H9 (cell line): ENCODE results near the gene ICE2. TPM values are rescaled to one million over a fixed set of nuclear protein-coding genes. Genes with fewer than 3 reads are reported as not detected.

Source experiments
- DNase-seq: peaks from one replicate; pipeline ENCODE4 v3.0.0-alpha.2; 2017
- H2AFZ ChIP-seq: one replicate; pipeline ENCODE4 v1.6.1; 2013; ENCODE audit warnings: mild to moderate bottlenecking, low read length, control low read depth, moderate library complexity
- H2AK5ac ChIP-seq: 2 replicates; pipeline ENCODE4 v1.6.1; 2013; ENCODE audit warnings: low read length, control low read depth, mixed read lengths; ENCODE audit not compliant: insufficient read length
- H2BK120ac ChIP-seq: one replicate; pipeline ENCODE4 v1.6.1; 2013; ENCODE audit warnings: low read depth, mild to moderate bottlenecking, low read length, control low read depth, inconsistent platforms; ENCODE audit not compliant: poor library complexity, severe bottlenecking
- H2BK12ac ChIP-seq: 2 replicates; pipeline ENCODE4 v1.6.1; 2013; ENCODE audit warnings: low read length, control low read depth, mixed read lengths, low read depth; ENCODE audit not compliant: insufficient read length
- H2BK15ac ChIP-seq: 2 replicates; pipeline ENCODE4 v1.6.1; 2013; ENCODE audit warnings: low read depth, low read length, control low read depth
- H2BK20ac ChIP-seq: one replicate; pipeline ENCODE4 v1.6.1; 2013; ENCODE audit warnings: low read depth, mild to moderate bottlenecking, low read length, control low read depth, inconsistent platforms; ENCODE audit not compliant: poor library complexity, severe bottlenecking
- H2BK5ac ChIP-seq: 2 replicates; pipeline ENCODE4 v1.6.1; 2013; ENCODE audit warnings: low read length, control low read depth, mixed read lengths; ENCODE audit not compliant: insufficient read length
- H3K14ac ChIP-seq: 2 replicates; pipeline ENCODE4 v1.6.1; 2013; ENCODE audit warnings: low read length, control low read depth; ENCODE audit not compliant: insufficient read depth
- H3K18ac ChIP-seq: 2 replicates; pipeline ENCODE4 v1.6.1; 2013; ENCODE audit warnings: low read depth, mild to moderate bottlenecking, mixed read lengths, low read length, control low read depth; ENCODE audit not compliant: insufficient read length
- H3K23ac ChIP-seq: 2 replicates; pipeline ENCODE4 v1.6.1; 2013; ENCODE audit warnings: low read length, control low read depth, mixed read lengths, low read depth; ENCODE audit not compliant: insufficient read length
- H3K23me2 ChIP-seq: 2 replicates; pipeline ENCODE4 v1.6.1; 2013; ENCODE audit warnings: low read depth, mild to moderate bottlenecking, mixed read lengths, low read length, control low read depth; ENCODE audit not compliant: insufficient read length, poor library complexity, severe bottlenecking
- H3K27ac ChIP-seq: 2 replicates; pipeline ENCODE4 v1.5.1; 2013; ENCODE audit warnings: low read length, control low read depth, mixed read lengths, low read depth; ENCODE audit not compliant: insufficient read length
- H3K27me3 ChIP-seq: 2 replicates; pipeline ENCODE4 v1.6.1; 2013; ENCODE audit warnings: low read length, control low read depth, inconsistent platforms; ENCODE audit not compliant: insufficient read depth
- H3K4ac ChIP-seq: 2 replicates; pipeline ENCODE4 v1.6.1; 2013; ENCODE audit warnings: low read depth, mild to moderate bottlenecking, control low read depth, inconsistent platforms, low read length, moderate library complexity
- H3K4me1 ChIP-seq: 2 replicates; pipeline ENCODE4 v1.6.1; 2013; ENCODE audit warnings: low read length, control low read depth, inconsistent platforms; ENCODE audit not compliant: insufficient read depth
- H3K4me2 ChIP-seq: 2 replicates; pipeline ENCODE4 v1.6.1; 2013; ENCODE audit warnings: low read length, control low read depth, mixed read lengths; ENCODE audit not compliant: insufficient read length, insufficient read depth
- H3K56ac ChIP-seq: 2 replicates; pipeline ENCODE4 v1.6.1; 2013; ENCODE audit warnings: low read depth, mild to moderate bottlenecking, mixed read lengths, low read length, control low read depth; ENCODE audit not compliant: insufficient read length
- H3K79me1 ChIP-seq: 2 replicates; pipeline ENCODE4 v1.6.1; 2013; ENCODE audit warnings: low read depth, mild to moderate bottlenecking, moderate library complexity, low read length, control low read depth, inconsistent platforms; ENCODE audit not compliant: insufficient read depth, poor library complexity, severe bottlenecking
- H3K79me2 ChIP-seq: 2 replicates; pipeline ENCODE4 v1.6.1; 2013; ENCODE audit warnings: low read length, control low read depth, inconsistent platforms; ENCODE audit not compliant: insufficient read depth
- H3K9ac ChIP-seq: 2 replicates; pipeline ENCODE4 v1.6.1; 2013; ENCODE audit warnings: low read length, control low read depth, mixed read lengths; ENCODE audit not compliant: insufficient read length; ENCODE audit errors: extremely low read depth
- H3K9me3 ChIP-seq: one replicate; pipeline ENCODE4 v1.6.1; 2013; ENCODE audit warnings: low read depth, low read length, inconsistent platforms; ENCODE audit not compliant: control insufficient read depth
- H3T11ph ChIP-seq: one replicate; pipeline ENCODE4 v1.6.1; 2013; ENCODE audit warnings: mild to moderate bottlenecking, low read length, control low read depth, inconsistent platforms
- H4K20me1 ChIP-seq: one replicate; pipeline ENCODE4 v1.6.1; 2013; ENCODE audit not compliant: control insufficient read depth, insufficient read length, insufficient read depth
- H4K5ac ChIP-seq: 2 replicates; pipeline ENCODE4 v1.6.1; 2013; ENCODE audit warnings: low read depth, mild to moderate bottlenecking, mixed read lengths, low read length, control low read depth; ENCODE audit not compliant: insufficient read length
- H4K8ac ChIP-seq: replicated peaks from 2 replicates; pipeline ENCODE4 v1.6.1; 2013; ENCODE audit warnings: low read length, control low read depth, mixed read lengths, low read depth; ENCODE audit not compliant: insufficient read length
- H4K91ac ChIP-seq: 2 replicates; pipeline ENCODE4 v1.6.1; 2013; ENCODE audit warnings: low read depth, mild to moderate bottlenecking, moderate library complexity, mixed read lengths, low read length, control low read depth; ENCODE audit not compliant: insufficient read length
- H3K27ac Mint-ChIP-seq, 3 experiments: 2 replicates in 2 of 3; 3 replicates in 1 of 3; pipeline ENCODE4 v1.8.0; 2020 to 2021; ENCODE audit warnings: mixed read lengths in 3 of 3, mild to moderate bottlenecking in 1 of 3, moderate library complexity in 1 of 3
- H3K27me3 Mint-ChIP-seq: 2 replicates; pipeline ENCODE4 v1.8.0; 2021; ENCODE audit warnings: low read depth, mild to moderate bottlenecking, moderate library complexity, mixed read lengths
- H3K36me3 Mint-ChIP-seq, 3 experiments: 2 replicates in 2 of 3; 3 replicates in 1 of 3; pipeline ENCODE4 v1.8.0; 2020 to 2021; ENCODE audit warnings: low read depth in 3 of 3, mixed read lengths in 3 of 3; ENCODE audit not compliant: insufficient read depth in 1 of 3
- H3K4me1 Mint-ChIP-seq, 2 experiments: 2 replicates each; pipeline ENCODE4 v1.8.0; 2020; ENCODE audit warnings: mixed read lengths in 2 of 2
- H3K4me3 Mint-ChIP-seq, 2 experiments: 2 replicates in 1 of 2; 3 replicates in 1 of 2; pipeline ENCODE4 v1.8.0; 2020 to 2021; ENCODE audit warnings: mild to moderate bottlenecking in 2 of 2, mixed read lengths in 2 of 2, moderate library complexity in 1 of 2
- H3K9me3 Mint-ChIP-seq, 2 experiments: 2 replicates in 1 of 2; 3 replicates in 1 of 2; pipeline ENCODE4 v1.8.0; 2020; ENCODE audit warnings: mild to moderate bottlenecking in 2 of 2, mixed read lengths in 2 of 2, moderate library complexity in 1 of 2
- CTCF ChIP-seq: fragments of 200-600 bp; sonication (generic); conservative IDR thresholded peaks from 3 replicates; pipeline ENCODE4 v1.8.0; 2021; ENCODE audit warnings: antibody characterized with exemption, mild to moderate bottlenecking
- WGBS: extraction: QIAGEN DNeasy Blood & Tissue Kit; methylation state at CpG from one replicate; pipeline ENCODE4 v1.1.7; 2013; ENCODE audit warnings: missing lambda C conversion rate, low lambda C conversion rate, mixed read lengths; ENCODE audit not compliant: insufficient read length; ENCODE audit errors: extremely low coverage; 5-methylcytosine and 5-hydroxymethylcytosine counted together
- total RNA-seq: library from RNA; stranded (reverse); gene quantifications from 2 replicates; pipeline ENCODE4 v1.2.1, GENCODE V29; 2021

Gene ICE2
- total RNA-seq, 1 experiment from 2014 or later: 76.3 TPM

- Histone ChIP-seq H3K27ac (no peak overlapping the region), H3K9ac (no peak overlapping the region), H4K91ac (no peak overlapping the region), H4K20me1 (no peaks in the 10 kb centered on the region), H2AK5ac (no peak overlapping the region), H3K18ac (no peak overlapping the region), H2BK15ac (no peak overlapping the region), H3K27me3 (no peaks in the 10 kb centered on the region), H3K4me2 (no peak overlapping the region), H2BK120ac (no peak overlapping the region), H4K8ac (no peak overlapping the region), H2AFZ (no peak overlapping the region), H3K79me1 (no peaks in the 10 kb centered on the region), H3K9me3 (no peaks in the 10 kb centered on the region), H3K4ac (no peak overlapping the region), H2BK5ac (no peak overlapping the region), H3K14ac (no peak overlapping the region), H4K5ac (no peak overlapping the region), H3K4me1 (no peaks in the 10 kb centered on the region), H3K56ac (no peak overlapping the region), H2BK20ac (no peak overlapping the region), H3T11ph (no peak overlapping the region), H2BK12ac (no peak overlapping the region), H3K23ac (no peak overlapping the region), H3K79me2 (no peaks in the 10 kb centered on the region), H3K23me2 (no peaks in the 10 kb centered on the region)
- no CpG with 5 or more reads among the region's 4 CpGs for WGBS
- Mint-ChIP-seq H3K27ac (peak overlapping the region in 1 of 3 experiments; percentile 11; a peak in 1 of 7 replicates), H3K4me3 (no peak overlapping the region), H3K4me1 (no peaks in the 10 kb centered on the region), H3K27me3 (no peaks in the 10 kb centered on the region), H3K36me3 (no peaks in the 10 kb centered on the region; a peak in 1 of 7 replicates), H3K9me3 (no peaks in the 10 kb centered on the region)
- TF ChIP-seq CTCF: no peak
- DNase-seq: no peak
Observed at GRCh38 chr15:60527456-60527855, 48.5 kb upstream of the ICE2 start.
